A549 (cell line): ENCODE data around the gene SLC31A2.

Source experiments
- CEBPB ChIP-seq, 2 experiments: fragments of >200 bp in 1 of 2; sonication (Bioruptor Twin) in 1 of 2; formaldehyde crosslinking in 1 of 2; IDR thresholded peaks; 2 replicates each; pipeline ENCODE4 v1.6.1; 2012 to 2016
- EP300 ChIP-seq, 2 experiments: fragments of >200 bp; sonication (Bioruptor Twin); formaldehyde crosslinking; IDR thresholded peaks; 2 replicates in 1 of 2; 3 replicates in 1 of 2; pipeline ENCODE4 v1.6.1; 2016 to 2017
- HDAC2 ChIP-seq: fragments of 200-600 bp; sonication (generic); IDR thresholded peaks from 2 replicates; pipeline ENCODE4 v1.6.1; 2016
- JUN ChIP-seq, 2 experiments: fragments of >200 bp; sonication (Bioruptor Twin); formaldehyde crosslinking; IDR thresholded peaks; 2 replicates in 1 of 2; 3 replicates in 1 of 2; pipeline ENCODE4 v1.6.1; 2016 to 2017
- JUNB ChIP-seq: fragments of >200 bp; sonication (Bioruptor Twin); formaldehyde crosslinking; IDR thresholded peaks from 2 replicates; pipeline ENCODE4 v1.6.1; 2016
- KDM1A ChIP-seq: fragments of 200-600 bp; sonication (generic); IDR thresholded peaks from 2 replicates; pipeline ENCODE4 v1.6.1; 2016; ENCODE audit warnings: low read depth, mild to moderate bottlenecking
- POLR2A ChIP-seq: IDR thresholded peaks from 2 replicates; pipeline ENCODE4 v1.6.1; 2012; ENCODE audit warnings: mild to moderate bottlenecking, low read length
- RAD21 ChIP-seq, 2 experiments: fragments of >200 bp in 1 of 2; sonication (Bioruptor Twin) in 1 of 2; formaldehyde crosslinking in 1 of 2; IDR thresholded peaks in 1 of 2; conservative IDR thresholded peaks in 1 of 2; 2 replicates in 1 of 2; 3 replicates in 1 of 2; pipeline ENCODE4 v1.6.1; 2012 to 2018; ENCODE audit warnings: inconsistent platforms in 1 of 2
- RCOR1 ChIP-seq: fragments of 150-350 bp; IDR thresholded peaks from 2 replicates; pipeline ENCODE4 v1.6.1; 2014; ENCODE audit warnings: antibody characterized with exemption, low read length, low read depth
- USF2 ChIP-seq: fragments of 450-650 bp; IDR thresholded peaks from 2 replicates; pipeline ENCODE4 v1.6.1; 2014; ENCODE audit warnings: antibody characterized with exemption
- TF ChIP-seq, protein P1 (sequence below): fragments of >200 bp; sonication (Bioruptor Twin); formaldehyde crosslinking; IDR thresholded peaks from 3 replicates; pipeline ENCODE4 v1.5.1; 2016
- TF ChIP-seq, protein P2 (sequence below): fragments of 150-350 bp; IDR thresholded peaks from 2 replicates; pipeline ENCODE4 v1.6.1; 2014; ENCODE audit warnings: low read depth, mild to moderate bottlenecking, low read length

- TF ChIP-seq, protein P1, sequence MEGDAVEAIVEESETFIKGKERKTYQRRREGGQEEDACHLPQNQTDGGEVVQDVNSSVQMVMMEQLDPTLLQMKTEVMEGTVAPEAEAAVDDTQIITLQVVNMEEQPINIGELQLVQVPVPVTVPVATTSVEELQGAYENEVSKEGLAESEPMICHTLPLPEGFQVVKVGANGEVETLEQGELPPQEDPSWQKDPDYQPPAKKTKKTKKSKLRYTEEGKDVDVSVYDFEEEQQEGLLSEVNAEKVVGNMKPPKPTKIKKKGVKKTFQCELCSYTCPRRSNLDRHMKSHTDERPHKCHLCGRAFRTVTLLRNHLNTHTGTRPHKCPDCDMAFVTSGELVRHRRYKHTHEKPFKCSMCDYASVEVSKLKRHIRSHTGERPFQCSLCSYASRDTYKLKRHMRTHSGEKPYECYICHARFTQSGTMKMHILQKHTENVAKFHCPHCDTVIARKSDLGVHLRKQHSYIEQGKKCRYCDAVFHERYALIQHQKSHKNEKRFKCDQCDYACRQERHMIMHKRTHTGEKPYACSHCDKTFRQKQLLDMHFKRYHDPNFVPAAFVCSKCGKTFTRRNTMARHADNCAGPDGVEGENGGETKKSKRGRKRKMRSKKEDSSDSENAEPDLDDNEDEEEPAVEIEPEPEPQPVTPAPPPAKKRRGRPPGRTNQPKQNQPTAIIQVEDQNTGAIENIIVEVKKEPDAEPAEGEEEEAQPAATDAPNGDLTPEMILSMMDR, result no peak
- TF ChIP-seq CEBPB (IDR thresholded peaks at IDR 0.05) (no peak), HDAC2 (no peak), POLR2A (no peak), KDM1A (no peak), JUN (IDR thresholded peaks at IDR 0.05) (no peak), RAD21 (conservative IDR thresholded peaks at IDR 0.05 in 1 of 2, IDR thresholded peaks at IDR 0.05 in 1 of 2) (no peak), USF2 (no peak), EP300 (IDR thresholded peaks at IDR 0.05) (no peak), JUNB (no peak), RCOR1 (no peak)
- TF ChIP-seq, protein P2, sequence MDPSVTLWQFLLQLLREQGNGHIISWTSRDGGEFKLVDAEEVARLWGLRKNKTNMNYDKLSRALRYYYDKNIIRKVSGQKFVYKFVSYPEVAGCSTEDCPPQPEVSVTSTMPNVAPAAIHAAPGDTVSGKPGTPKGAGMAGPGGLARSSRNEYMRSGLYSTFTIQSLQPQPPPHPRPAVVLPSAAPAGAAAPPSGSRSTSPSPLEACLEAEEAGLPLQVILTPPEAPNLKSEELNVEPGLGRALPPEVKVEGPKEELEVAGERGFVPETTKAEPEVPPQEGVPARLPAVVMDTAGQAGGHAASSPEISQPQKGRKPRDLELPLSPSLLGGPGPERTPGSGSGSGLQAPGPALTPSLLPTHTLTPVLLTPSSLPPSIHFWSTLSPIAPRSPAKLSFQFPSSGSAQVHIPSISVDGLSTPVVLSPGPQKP, result no peak
Observed at GRCh38 chr9:113187929-113188595, 37.3 kb downstream of the SLC31A2 start.
